OCI-LY1 (cell line): ENCODE results near the gene SLC13A5.

Experiments used
- EZH2 ChIP-seq: fragments of 200-600 bp; sonication (generic), shearing (Covaris generic); IDR thresholded peaks from 2 replicates; pipeline ENCODE4 v1.8.0; 2017; ENCODE audit warnings: borderline replicate concordance, mixed run types, mild to moderate bottlenecking, antibody characterized with exemption, low read length, moderate library complexity, mixed read lengths
- TF ChIP-seq, protein P1 (sequence below): fragments of 200-600 bp; sonication (generic), shearing (Covaris generic); IDR thresholded peaks from 2 replicates; pipeline ENCODE4 v1.5.1; 2017; ENCODE audit warnings: mild to moderate bottlenecking, antibody characterized with exemption, low read length, moderate library complexity, mixed read lengths

DNA sequence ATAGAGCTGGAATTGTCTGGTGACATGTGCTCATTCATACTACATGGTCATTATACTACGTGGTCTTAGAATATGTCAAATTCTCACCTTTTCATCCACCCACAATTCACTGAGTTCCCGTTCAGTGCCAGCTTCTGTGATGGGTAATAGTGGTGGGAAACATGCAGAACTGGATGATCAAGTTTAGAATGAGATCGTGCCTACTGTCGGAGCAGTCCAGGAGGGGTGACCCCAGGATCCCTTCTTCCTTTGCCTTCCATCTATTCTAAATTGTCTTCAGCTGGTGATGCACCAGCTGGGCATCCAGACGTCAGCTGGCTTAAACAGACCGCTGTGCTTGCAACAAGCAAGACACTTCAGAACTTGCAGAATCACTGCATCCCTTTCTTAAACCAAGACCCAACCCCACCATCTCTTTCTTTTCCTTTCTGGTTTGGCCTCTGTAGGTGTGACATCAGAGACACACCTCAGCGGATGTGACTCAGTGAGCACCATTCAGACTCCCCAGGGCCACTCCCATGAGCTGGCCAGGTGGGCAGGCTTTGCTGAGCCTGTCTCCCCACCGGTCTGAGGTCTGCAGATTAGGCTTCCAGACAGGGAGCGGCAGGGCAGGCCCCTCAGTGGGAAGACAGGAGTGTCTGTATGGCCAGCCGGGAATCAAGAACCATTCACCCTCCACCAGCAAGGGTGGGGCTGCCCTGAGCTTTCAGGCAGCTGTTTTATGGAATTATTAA lies 43.5 kb downstream of the SLC13A5 start:
- TF ChIP-seq, protein P1, sequence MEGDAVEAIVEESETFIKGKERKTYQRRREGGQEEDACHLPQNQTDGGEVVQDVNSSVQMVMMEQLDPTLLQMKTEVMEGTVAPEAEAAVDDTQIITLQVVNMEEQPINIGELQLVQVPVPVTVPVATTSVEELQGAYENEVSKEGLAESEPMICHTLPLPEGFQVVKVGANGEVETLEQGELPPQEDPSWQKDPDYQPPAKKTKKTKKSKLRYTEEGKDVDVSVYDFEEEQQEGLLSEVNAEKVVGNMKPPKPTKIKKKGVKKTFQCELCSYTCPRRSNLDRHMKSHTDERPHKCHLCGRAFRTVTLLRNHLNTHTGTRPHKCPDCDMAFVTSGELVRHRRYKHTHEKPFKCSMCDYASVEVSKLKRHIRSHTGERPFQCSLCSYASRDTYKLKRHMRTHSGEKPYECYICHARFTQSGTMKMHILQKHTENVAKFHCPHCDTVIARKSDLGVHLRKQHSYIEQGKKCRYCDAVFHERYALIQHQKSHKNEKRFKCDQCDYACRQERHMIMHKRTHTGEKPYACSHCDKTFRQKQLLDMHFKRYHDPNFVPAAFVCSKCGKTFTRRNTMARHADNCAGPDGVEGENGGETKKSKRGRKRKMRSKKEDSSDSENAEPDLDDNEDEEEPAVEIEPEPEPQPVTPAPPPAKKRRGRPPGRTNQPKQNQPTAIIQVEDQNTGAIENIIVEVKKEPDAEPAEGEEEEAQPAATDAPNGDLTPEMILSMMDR, result no peak
- TF ChIP-seq EZH2, result no peak
